KMS-11 (cell line): ENCODE data around the gene BPI.

ENCODE experiments used
- H2AFZ ChIP-seq: fragments of 200-600 bp; sonication (generic); 2 replicates; pipeline ENCODE4 v1.6.1; 2016; ENCODE audit warnings: antibody characterized with exemption, mixed run types, low read depth
- H3K27ac ChIP-seq: fragments of 200-600 bp; sonication (generic); 2 replicates; pipeline ENCODE4 v1.6.1; 2016; ENCODE audit warnings: mild to moderate bottlenecking, mixed run types
- H3K27me3 ChIP-seq: fragments of 200-600 bp; sonication (generic); 2 replicates; pipeline ENCODE4 v1.6.1; 2017; ENCODE audit warnings: mild to moderate bottlenecking, low read depth, mixed run types, moderate library complexity; ENCODE audit not compliant: insufficient read depth
- H3K36me3 ChIP-seq: fragments of 200-600 bp; sonication (generic); 2 replicates; pipeline ENCODE4 v1.6.1; 2017; ENCODE audit warnings: mild to moderate bottlenecking, mixed run types; ENCODE audit not compliant: insufficient read depth
- H3K4me1 ChIP-seq: fragments of 200-600 bp; sonication (generic); 2 replicates; pipeline ENCODE4 v1.6.1; 2016; ENCODE audit warnings: mild to moderate bottlenecking, low read depth, mixed run types; ENCODE audit not compliant: poor library complexity, severe bottlenecking
- H3K4me2 ChIP-seq: fragments of 200-600 bp; sonication (generic); 2 replicates; pipeline ENCODE4 v1.7.0; 2016; ENCODE audit warnings: mild to moderate bottlenecking, mixed run types
- H3K4me3 ChIP-seq: fragments of 200-600 bp; sonication (generic); IDR thresholded peaks from 2 replicates; pipeline ENCODE4 v1.6.1; 2017; ENCODE audit warnings: low read depth, low read length, mixed read lengths; ENCODE audit not compliant: insufficient read depth
- H3K79me2 ChIP-seq: fragments of 200-600 bp; sonication (generic); 2 replicates; pipeline ENCODE4 v1.6.1; 2016; ENCODE audit warnings: low read depth, mixed run types; ENCODE audit not compliant: insufficient read depth
- H3K9ac ChIP-seq: fragments of 200-600 bp; sonication (generic); 2 replicates; pipeline ENCODE4 v1.6.1; 2016; ENCODE audit warnings: mild to moderate bottlenecking, mixed run types
- H4K20me1 ChIP-seq: fragments of 200-600 bp; sonication (generic); 2 replicates; pipeline ENCODE4 v1.6.1; 2016; ENCODE audit warnings: mild to moderate bottlenecking, mixed run types; ENCODE audit not compliant: insufficient read depth
- CTCF ChIP-seq: fragments of 200-600 bp; sonication (generic); conservative IDR thresholded peaks from 2 replicates; pipeline ENCODE4 v1.6.1; 2017; ENCODE audit warnings: low read depth, mild to moderate bottlenecking, antibody characterized with exemption, low read length, moderate library complexity, mixed read lengths

Gene BPI

GRCh38 chr20:38342216-38342615, 38.3 kb downstream of the BPI start:
- no peaks in the 10 kb centered on the region for H3K79me2 ChIP-seq
- no peaks in the 10 kb centered on the region for H4K20me1 ChIP-seq
- H3K27ac ChIP-seq: no peak overlapping the region
- no peak overlapping the region for H3K4me2 ChIP-seq
- no peak overlapping the region for H3K9ac ChIP-seq
- no peaks in the 10 kb centered on the region for H3K27me3 ChIP-seq
- no peaks in the 10 kb centered on the region for H3K4me1 ChIP-seq
- H3K36me3 ChIP-seq: no peaks in the 10 kb centered on the region
- H2AFZ ChIP-seq: no peak overlapping the region
- no peak overlapping the region for H3K4me3 ChIP-seq
- TF ChIP-seq CTCF: no peak

- H2AFZ ChIP-seq: no peak overlapping the region
- no peaks in the 10 kb centered on the region for H3K79me2 ChIP-seq
- no peaks in the 10 kb centered on the region for H3K36me3 ChIP-seq
- H4K20me1 ChIP-seq: no peaks in the 10 kb centered on the region
- TF ChIP-seq CTCF: no peak
- H3K27me3 ChIP-seq: no peaks in the 10 kb centered on the region
- H3K4me3 ChIP-seq: no peak overlapping the region
- no peaks in the 10 kb centered on the region for H3K4me1 ChIP-seq
- H3K4me2 ChIP-seq: no peak overlapping the region
- no peak overlapping the region for H3K9ac ChIP-seq
- H3K27ac ChIP-seq: no peak overlapping the region
Observed at GRCh38 chr20:38342713-38343310, 38.9 kb downstream of the BPI start.

- no peak overlapping the region for H3K27ac ChIP-seq
- no peaks in the 10 kb centered on the region for H3K36me3 ChIP-seq
- no peaks in the 10 kb centered on the region for H3K27me3 ChIP-seq
- H3K9ac ChIP-seq: no peak overlapping the region
- H2AFZ ChIP-seq: no peak overlapping the region
- H3K79me2 ChIP-seq: no peaks in the 10 kb centered on the region
- no peak overlapping the region for H3K4me3 ChIP-seq
- H3K4me1 ChIP-seq: no peaks in the 10 kb centered on the region
- no peaks in the 10 kb centered on the region for H4K20me1 ChIP-seq
- no peak overlapping the region for H3K4me2 ChIP-seq
- TF ChIP-seq CTCF: no peak
Observed at GRCh38 chr20:38343311-38344106, 39.6 kb downstream of the BPI start.

GRCh38 chr20:38344107-38344701, 40.2 kb downstream of the BPI start:
- Histone ChIP-seq H3K9ac (no peak overlapping the region), H3K4me3 (no peak overlapping the region), H2AFZ (no peak overlapping the region), H3K79me2 (no peaks in the 10 kb centered on the region), H3K4me1 (no peaks in the 10 kb centered on the region), H4K20me1 (no peaks in the 10 kb centered on the region), H3K27me3 (no peaks in the 10 kb centered on the region), H3K4me2 (no peak overlapping the region), H3K27ac (no peak overlapping the region), H3K36me3 (no peaks in the 10 kb centered on the region)
- TF ChIP-seq CTCF: no peak
